ENCODE data around the gene LHFPL5. TPM values are rescaled to one million over a fixed set of nuclear protein-coding genes. Genes with fewer than 3 reads are reported as not detected.

LHFPL5 gene
- total RNA-seq, 2 experiments from 2014 or later, result not detected

GRCh38 chr6:35795453-35796071 lies 9.6 kb upstream of the LHFPL5 start:
- Histone ChIP-seq H3K4me2 (ENCODE audit: low read length) (no peak overlapping the region), H3K27ac (ENCODE audit: low read depth, low read length, poor library complexity, severe bottlenecking) (no peak overlapping the region), H3K9me3 (ENCODE audit: low read length) (no peaks in the 10 kb centered on the region), H4K20me1 (ENCODE audit: insufficient read depth, low read length) (no peaks in the 10 kb centered on the region), H2AFZ (ENCODE audit: low read length) (no peak overlapping the region), H3K79me2 (ENCODE audit: insufficient read depth, low read depth, low read length) (no peaks in the 10 kb centered on the region), H3K9me2 (ENCODE audit: insufficient read depth, low read length) (no peaks in the 10 kb centered on the region), H3K36me3 (ENCODE audit: insufficient read depth, low read length) (no peaks in the 10 kb centered on the region), H3K4me3 (ENCODE audit: low read depth, low read length, poor library complexity, severe bottlenecking) (no peak overlapping the region), H3K4me1 (ENCODE audit: insufficient read depth, low read length, poor library complexity, severe bottlenecking) (no peaks in the 10 kb centered on the region)
- DNase-seq (ENCODE audit: low spot score), result no peak
- TF ChIP-seq CTCF (conservative IDR thresholded peaks at IDR 0.05; ENCODE audit: low read length) (no peak), EZH2phosphoT487 (IDR thresholded peaks at IDR 0.05; ENCODE audit: borderline replicate concordance, low read depth, low read length) (no peak)
- ChIA-PET CTCF (ENCODE audit: unreplicated experiment) (no interaction called here), POLR2A (interaction anchor here (1.2 kb wide), 1 partner anchor 153 kb away, joined by 3 read pairs; no protein-coding TSS in a partner anchor)
- intact Hi-C loops (cut with micrococcal nuclease; ENCODE audit: unreplicated experiment), result no loop called here
- no TSS peak for BruUV-seq (replicated peaks)

GRCh38 chr6:35796236-35796635 lies 8.9 kb upstream of the LHFPL5 start:
- no peaks in the 10 kb centered on the region for H3K36me3 ChIP-seq (ENCODE audit: insufficient read depth, low read length)
- H3K27ac ChIP-seq (ENCODE audit: low read depth, low read length, poor library complexity, severe bottlenecking), result no peak overlapping the region
- no peak overlapping the region for H3K4me3 ChIP-seq (ENCODE audit: low read depth, low read length, poor library complexity, severe bottlenecking)
- ChIA-PET POLR2A (interaction anchor here (0.6 to 1.2 kb wide), 3 partner anchors 133 to 189 kb away, joined by 3 read pairs; no protein-coding TSS in a partner anchor), CTCF (ENCODE audit: unreplicated experiment) (no interaction called here)
- H3K9me3 ChIP-seq (ENCODE audit: low read length), result no peaks in the 10 kb centered on the region
- H2AFZ ChIP-seq (ENCODE audit: low read length), result no peak overlapping the region
- H3K9me2 ChIP-seq (ENCODE audit: insufficient read depth, low read length), result no peaks in the 10 kb centered on the region
- no peak for DNase-seq (ENCODE audit: low spot score)
- no peaks in the 10 kb centered on the region for H4K20me1 ChIP-seq (ENCODE audit: insufficient read depth, low read length)
- no peak overlapping the region for H3K4me2 ChIP-seq (ENCODE audit: low read length)
- no peaks in the 10 kb centered on the region for H3K79me2 ChIP-seq (ENCODE audit: insufficient read depth, low read depth, low read length)
- TF ChIP-seq CTCF (conservative IDR thresholded peaks at IDR 0.05; ENCODE audit: low read length) (no peak), EZH2phosphoT487 (IDR thresholded peaks at IDR 0.05; ENCODE audit: borderline replicate concordance, low read depth, low read length) (no peak)
- no peaks in the 10 kb centered on the region for H3K4me1 ChIP-seq (ENCODE audit: insufficient read depth, low read length, poor library complexity, severe bottlenecking)
- BruUV-seq (replicated peaks), result no TSS peak
- intact Hi-C loops (cut with micrococcal nuclease; ENCODE audit: unreplicated experiment), result no loop called here

GRCh38 chr6:35797837-35798526 lies 7.2 kb upstream of the LHFPL5 start:
- Histone ChIP-seq H3K79me2 (ENCODE audit: insufficient read depth, low read depth, low read length) (no peaks in the 10 kb centered on the region), H3K4me2 (ENCODE audit: low read length) (no peak overlapping the region), H3K9me3 (ENCODE audit: low read length) (no peaks in the 10 kb centered on the region), H2AFZ (ENCODE audit: low read length) (no peak overlapping the region), H3K36me3 (ENCODE audit: insufficient read depth, low read length) (no peaks in the 10 kb centered on the region), H3K4me3 (ENCODE audit: low read depth, low read length, poor library complexity, severe bottlenecking) (no peak overlapping the region), H3K27ac (ENCODE audit: low read depth, low read length, poor library complexity, severe bottlenecking) (no peak overlapping the region), H3K4me1 (ENCODE audit: insufficient read depth, low read length, poor library complexity, severe bottlenecking) (no peaks in the 10 kb centered on the region), H4K20me1 (ENCODE audit: insufficient read depth, low read length) (no peaks in the 10 kb centered on the region), H3K9me2 (ENCODE audit: insufficient read depth, low read length) (no peaks in the 10 kb centered on the region)
- no peak for DNase-seq (ENCODE audit: low spot score)
- ChIA-PET POLR2A (interaction anchor here (0.6 kb wide), 1 partner anchor 544 kb away, joined by 4 read pairs; no protein-coding TSS in a partner anchor), CTCF (ENCODE audit: unreplicated experiment) (no interaction called here)
- intact Hi-C loops (cut with micrococcal nuclease; ENCODE audit: unreplicated experiment), result no loop called here
- BruUV-seq (replicated peaks), result no TSS peak
- TF ChIP-seq CTCF (conservative IDR thresholded peaks at IDR 0.05; ENCODE audit: low read length) (no peak), EZH2phosphoT487 (IDR thresholded peaks at IDR 0.05; ENCODE audit: borderline replicate concordance, low read depth, low read length) (no peak)

Data from OCI-LY7 (cell line).